Eye (tissue), 1 donor: ENCODE data around the gene CAMTA1.

Experiments used
- DNase-seq: peaks from one replicate; pipeline ENCODE4 v3.0.0-alpha.2; 2015

The CAMTA1 gene

GRCh38 chr1:7533006-7533405 is 747.8 kb downstream of the CAMTA1 start:
- no peak for DNase-seq

DNA sequence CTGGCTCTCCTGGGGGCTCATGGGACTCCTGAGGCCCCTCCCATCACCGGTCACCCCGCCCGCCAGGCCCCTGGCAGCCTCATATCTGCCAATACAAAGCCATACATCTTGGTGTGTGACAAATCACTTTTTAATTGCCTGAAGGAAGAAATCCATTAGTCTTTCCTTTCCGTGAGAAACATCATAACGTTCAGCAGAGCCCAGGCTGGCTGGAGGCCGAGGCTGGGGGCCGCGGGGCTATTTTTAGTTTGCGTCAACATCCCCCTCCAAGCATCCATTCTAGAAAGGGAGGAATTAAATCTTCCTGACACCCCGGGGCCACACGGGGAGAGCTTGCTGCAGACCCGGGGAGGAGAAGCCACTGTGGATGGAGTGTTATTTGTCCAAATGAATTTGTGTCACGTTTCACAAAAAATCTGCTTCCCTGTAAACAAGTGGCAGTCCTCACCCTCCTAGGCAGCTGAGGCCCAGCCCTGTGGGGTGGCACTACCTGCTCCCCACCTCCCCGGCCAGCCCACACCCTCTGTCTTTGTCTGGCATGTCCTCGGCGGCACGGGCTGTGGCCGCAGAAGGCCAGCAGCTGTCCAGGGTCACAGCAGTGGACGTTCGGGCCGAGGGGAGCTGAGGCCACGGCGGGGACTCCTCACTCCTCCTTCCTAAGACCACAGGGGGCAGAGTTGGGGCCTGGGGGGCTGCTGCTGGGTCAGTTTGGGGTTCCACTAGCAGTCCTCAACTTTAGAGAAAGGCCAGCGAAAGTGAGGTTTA is 749.0 kb downstream of the CAMTA1 start:
- DNase-seq = no peak

DNA sequence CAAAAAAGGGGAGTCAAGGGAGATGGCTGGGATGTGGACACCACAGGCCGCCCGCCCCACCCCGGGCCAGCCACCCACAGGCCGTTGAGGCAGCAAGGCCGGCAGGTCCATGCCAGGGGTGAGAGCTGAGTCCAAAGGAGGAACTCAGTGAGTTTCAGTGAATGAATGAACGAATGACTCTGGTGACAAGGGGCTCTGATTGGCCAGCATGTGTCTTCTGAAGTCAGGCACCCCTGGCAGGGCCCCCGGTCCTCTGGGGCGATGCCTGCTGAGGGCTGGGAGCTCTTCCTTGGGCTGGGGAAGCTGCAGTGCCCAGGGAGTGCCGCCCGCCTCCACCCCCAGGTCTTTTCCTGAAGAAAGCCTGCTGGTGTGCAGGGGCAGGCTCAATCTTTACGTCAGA is 749.8 kb downstream of the CAMTA1 start:
- DNase-seq = no peak

DNA sequence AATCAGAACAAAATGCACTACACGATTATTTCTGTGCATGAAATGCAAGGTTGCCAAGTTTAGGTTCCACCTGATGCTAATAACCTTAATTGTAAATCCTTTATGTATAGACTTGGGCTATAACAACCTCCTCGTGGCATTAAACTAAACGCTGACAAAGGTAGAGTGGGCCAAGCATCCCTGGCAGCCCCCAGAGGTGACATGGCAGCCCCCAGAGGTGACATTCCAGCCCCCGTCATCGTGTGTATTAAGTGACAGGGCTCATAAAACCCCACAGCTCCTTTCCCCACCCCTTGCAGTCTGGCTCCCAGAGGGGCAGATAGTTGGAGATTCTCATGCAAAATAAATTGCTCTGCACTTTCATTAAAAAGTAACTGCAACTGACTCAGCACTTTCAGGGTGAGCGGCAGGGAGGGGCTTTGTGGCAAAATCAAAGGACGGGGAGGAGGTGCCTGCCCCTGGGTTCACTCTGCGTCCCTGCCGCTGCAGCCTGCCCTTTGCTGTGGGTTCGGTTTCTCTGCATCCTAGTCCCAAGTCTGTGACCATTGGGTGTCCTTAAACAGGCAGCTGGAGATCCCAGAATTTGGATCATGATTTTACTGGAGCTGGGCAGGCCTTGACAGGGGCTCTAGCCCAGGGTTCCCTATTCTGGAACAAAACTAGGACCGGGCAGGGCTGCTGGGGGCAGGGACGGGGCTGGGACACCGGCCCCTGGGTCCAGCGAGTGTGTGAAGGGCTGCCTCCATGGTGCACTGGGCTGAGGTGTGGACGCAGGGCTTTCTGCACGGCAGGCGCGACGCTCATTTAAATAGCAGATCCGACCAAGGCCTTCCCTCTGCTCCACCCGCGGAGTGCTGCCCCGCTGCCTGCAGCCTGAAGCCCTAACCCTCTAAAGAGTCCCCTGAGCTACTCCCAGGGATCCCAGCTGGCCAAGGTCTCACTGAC is 751.0 kb downstream of the CAMTA1 start:
- no peak for DNase-seq

DNA sequence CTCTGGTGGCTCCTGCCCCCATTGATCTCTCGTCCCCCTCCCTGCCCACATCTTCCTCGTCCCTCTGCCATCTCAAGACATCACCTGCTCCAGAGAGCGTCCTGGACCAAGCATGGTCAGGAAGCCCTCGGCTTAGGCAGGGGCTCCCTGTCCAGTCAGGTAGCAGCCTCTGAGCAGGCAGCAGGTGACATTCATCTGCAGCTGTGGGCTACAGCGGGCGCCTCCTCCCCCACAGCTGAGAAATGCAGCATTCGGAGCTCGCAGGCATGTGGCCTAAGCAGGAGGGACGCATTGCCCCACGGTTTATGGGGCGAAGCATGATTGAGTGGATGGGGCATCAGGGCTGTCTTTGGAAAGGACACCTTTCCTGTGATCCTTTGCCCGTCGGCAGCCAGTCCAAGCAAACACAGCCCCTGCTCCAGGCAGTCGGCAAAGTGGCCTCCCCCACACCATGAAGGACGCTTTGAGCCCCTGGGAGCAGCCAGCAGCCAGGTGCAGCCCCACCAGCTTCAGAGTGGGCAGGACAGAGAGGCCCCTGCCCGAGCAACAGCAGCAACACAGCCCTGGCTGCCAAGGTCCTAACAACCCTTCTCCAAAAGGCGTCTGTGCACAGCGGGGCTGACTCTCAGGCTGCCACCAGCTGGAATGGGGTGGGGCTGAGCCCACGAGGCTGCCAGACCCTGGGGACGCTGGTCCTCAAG is 751.8 kb downstream of the CAMTA1 start:
- no peak for DNase-seq

GRCh38 chr1:7538033-7538432 is 752.8 kb downstream of the CAMTA1 start:
- no peak for DNase-seq

DNA sequence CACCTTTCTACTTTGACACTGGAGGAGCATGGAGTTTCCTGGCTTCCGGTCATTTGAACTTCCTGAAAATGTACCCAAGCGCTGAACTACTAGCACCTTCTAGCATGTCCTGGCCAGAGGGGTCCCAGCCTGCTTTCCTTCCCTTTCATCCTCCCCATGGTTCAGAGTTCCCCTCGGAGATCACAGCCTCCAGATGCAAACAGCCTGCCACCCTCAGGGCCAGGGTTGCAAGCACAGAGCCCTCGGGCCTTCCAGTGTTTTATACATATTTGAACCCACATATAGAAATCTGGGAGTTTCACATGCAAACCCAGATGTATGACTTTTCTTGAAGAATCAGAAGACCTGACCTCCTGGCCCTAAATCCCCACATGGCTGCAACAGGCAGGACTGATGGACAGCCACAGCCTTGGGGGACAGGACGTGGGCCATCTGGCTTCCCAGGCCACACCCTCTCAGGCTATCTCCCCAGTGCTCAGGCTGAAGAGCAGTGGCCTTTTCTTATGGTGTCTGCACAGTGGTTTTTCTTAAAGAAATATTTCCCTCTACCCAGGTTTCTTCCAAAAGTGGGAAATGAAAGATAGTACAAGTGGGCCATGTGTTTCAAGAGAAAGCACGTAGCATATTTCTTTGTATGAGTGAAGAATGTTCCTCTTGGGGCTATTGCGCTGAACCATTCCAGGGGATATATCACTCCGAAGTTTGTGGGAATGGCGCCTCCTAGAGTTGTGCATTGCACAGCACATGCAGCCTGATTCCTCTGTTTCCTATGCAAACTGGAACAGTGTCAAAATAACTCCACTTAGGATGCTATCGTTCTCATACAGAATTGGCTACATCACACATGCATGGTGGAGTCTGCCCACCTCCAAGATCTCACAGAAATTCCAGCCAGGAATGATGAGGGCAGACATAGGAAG is 753.9 kb downstream of the CAMTA1 start:
- no peak for DNase-seq

GRCh38 chr1:7539769-7540175 is 754.5 kb downstream of the CAMTA1 start:
- no peak for DNase-seq

DNA sequence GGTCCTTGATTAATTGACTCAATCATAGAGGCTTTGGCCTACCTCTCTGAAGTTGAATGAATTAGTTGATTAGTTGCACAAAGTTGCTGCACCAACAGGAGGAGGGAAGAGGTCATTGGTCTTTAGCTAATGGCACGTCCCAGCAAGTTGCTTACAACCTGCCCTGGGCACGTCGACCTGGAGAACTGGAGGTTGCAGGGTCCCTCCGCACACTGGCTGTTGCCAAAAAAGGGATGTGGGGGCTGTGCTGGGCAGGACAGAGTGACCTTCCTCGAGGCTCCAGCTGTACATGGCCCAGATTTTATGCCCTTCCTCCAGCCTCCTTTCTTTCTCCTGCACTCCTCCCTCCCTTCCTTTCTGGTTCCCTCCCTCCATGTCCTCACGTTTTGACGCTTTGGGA is 755.6 kb downstream of the CAMTA1 start:
- no peak for DNase-seq

GRCh38 chr1:7541629-7542028 is 756.4 kb downstream of the CAMTA1 start:
- DNase-seq = no peak

DNA sequence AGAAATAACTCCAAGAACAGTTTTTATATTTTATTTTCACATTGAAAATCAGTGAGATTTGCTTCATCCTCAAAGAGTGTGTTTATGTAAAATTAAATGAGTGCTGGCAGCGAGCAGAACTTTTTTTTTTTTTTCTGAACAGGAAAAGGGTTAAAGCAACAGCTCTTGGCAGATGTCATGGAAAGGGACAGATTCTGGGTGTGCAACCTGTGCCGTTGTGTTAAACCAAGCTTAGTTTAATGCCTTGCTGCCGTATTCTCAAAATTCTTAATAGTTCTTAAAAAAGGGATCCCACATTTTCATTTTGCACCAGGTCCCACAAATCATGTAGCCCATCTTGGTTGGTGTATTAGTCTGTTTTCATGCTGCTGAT is 758.5 kb downstream of the CAMTA1 start:
- no peak for DNase-seq

DNA sequence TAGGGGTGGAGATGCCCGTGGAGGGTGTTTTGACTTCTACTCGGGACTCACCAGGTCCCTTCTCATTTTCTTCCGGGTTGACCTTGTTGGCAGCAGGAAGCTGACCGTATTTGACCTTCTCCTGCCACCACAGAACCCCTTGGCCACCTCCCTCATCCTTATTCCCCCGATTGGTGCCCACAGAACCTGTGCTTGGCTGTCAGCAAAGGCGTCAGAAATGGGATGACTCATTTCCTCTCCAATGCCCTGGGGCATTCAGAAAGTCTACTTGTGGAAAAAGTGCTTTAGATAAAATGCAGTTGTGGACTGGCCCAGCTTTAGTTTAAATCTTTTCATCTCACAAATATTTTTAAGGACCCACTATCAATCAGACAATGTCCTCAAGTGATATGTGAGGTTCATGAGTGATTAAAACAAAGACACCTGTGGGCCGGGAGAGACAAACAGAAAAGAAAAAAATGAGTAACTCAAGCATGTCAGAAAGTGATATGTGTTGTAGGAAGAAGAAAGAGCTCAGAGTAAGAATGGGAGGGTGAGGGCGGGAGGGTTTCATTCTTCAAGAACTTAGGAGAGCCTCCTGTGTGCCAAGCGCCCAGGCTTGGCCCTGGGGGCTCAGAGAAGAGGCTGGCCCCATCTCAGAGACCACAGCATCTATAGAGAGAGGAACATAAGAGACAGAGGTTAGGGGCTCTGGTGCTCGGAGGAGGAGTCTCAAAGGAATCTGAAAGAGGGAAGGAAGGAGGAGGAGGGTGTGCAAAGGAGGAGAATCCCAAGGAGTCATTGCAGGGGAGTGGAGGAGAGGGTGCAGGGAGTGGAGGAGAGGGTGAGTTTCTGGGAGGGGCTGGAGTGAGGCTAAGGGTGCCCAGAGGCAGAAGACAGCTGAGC is 764.3 kb downstream of the CAMTA1 start:
- DNase-seq = peak; percentile 56

DNA sequence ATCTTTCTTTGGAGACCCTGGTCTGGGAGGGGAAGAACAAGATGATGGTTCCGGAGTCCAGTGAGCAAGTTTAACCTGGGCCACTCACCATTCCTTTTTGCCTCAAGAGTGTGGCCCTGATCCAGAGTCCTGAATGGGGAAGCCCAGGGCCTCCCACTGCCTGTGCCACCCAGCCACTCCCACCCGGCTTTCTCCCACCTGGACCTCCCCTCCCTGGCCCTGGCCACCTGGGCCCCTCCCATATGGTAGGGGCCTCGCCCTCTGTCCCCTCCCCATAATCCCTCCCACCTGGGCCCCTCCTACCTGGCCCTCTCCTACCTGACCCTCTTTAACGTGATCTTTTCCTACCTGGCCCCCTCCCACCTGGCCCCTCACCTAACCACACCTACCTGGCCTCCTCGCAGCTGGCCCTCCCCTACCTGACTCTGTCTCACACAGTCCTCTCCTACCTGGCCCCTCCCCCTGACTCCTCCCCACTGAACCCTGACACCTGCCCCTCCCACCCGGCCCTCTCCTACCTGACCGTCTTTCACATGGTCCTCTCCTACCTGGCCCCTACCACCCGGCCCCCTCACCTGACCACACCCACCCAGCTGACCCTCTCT is 765.1 kb downstream of the CAMTA1 start:
- no peak for DNase-seq

- DNase-seq = no peak
Observed at GRCh38 chr1:7550981-7551380, 765.7 kb downstream of the CAMTA1 start.

DNA sequence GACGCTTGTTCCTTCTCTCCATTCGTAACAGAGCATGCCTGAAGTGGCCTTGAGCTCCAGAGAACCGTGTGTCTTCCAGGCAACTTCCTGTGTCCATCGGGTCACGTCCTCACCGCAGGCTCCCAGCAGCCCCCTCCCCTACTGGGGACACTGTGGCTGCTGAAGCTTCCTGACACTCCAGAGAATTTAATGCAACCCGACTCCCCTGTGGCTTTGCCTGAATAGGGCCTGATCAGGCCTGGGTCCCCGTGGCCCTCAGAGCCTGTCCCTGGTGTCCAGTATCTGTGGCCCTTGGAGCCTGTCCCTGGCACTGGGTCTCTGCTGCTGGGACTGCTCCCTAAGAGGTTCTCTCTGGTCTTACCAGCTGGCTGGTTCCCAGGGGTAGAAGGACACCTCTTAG is 766.2 kb downstream of the CAMTA1 start:
- DNase-seq = no peak

GRCh38 chr1:7552402-7552801 is 767.1 kb downstream of the CAMTA1 start:
- no peak for DNase-seq

DNA sequence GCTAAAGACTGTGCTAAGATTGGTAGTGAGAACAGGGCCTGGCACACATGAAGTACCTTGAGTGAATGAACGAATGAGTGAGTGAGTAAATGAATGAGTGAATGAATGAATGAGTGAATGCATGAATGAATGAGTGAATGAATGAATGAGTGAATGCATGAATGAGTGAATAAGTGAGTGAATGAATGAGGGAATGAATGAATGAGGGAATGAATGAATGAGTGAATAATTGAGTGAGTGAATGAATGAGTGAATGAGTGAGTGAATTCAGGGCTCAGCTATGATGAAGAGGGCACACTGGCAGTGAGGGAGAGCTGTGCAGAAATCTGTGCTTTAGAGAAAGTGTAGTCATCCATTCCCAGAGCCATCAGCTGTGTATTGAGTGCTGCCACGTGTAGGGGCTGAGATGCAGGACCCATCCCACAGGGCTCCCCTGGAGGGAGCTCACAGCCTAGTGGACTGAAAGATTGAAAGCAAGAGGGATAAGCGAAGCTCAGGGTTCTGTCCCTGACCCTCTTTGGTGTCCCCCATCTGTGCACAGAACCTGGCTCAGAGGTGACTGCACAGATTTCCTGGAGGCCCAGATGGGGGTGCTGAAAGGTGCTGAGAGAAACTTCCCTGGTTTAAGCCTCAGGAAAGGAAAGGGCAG is 767.9 kb downstream of the CAMTA1 start:
- no peak for DNase-seq

GRCh38 chr1:7554385-7555235 is 769.4 kb downstream of the CAMTA1 start:
- DNase-seq = no peak
